Tibial artery (tissue), 4 donors: ENCODE data around the gene SLC9A4.

ENCODE experiments used
- DNase-seq, 2 donors: peaks; one replicate each; pipeline ENCODE4 v3.0.0-alpha.2; 2019
- H3K27ac ChIP-seq, 2 donors: fragments of 200-600 bp; sonication (generic) in 1 of 2; 1 replicate in 1 of 2; 2 replicates in 1 of 2; pipeline ENCODE4 v1.5.1; 2018 to 2019; ENCODE audit warnings: mild to moderate bottlenecking in 1 of 2
- H3K27me3 ChIP-seq, 2 donors: fragments of 200-600 bp; sonication (generic) in 1 of 2; one replicate each; pipeline versions ENCODE4 v1.5.1 to v1.6.0; 2016 to 2019
- H3K36me3 ChIP-seq, 3 donors: fragments of 200-600 bp; sonication (generic) in 2 of 3; one replicate each; pipeline ENCODE4 v1.5.1; 2016 to 2019; ENCODE audit warnings: mild to moderate bottlenecking in 2 of 3
- H3K4me1 ChIP-seq, 4 donors: fragments of 200-600 bp; sonication (generic) in 2 of 4; 1 replicate in 3 of 4; 2 replicates in 1 of 4; pipeline ENCODE4 v1.5.1; 2016 to 2019
- H3K4me3 ChIP-seq, 2 donors: fragments of 200-600 bp; sonication (generic) in 1 of 2; 1 replicate in 1 of 2; 2 replicates in 1 of 2; pipeline ENCODE4 v1.5.1; 2018 to 2019; ENCODE audit warnings: mild to moderate bottlenecking in 2 of 2
- H3K9me3 ChIP-seq, 3 donors: fragments of 200-600 bp; sonication (generic) in 1 of 3; one replicate each; pipeline ENCODE4 v1.5.1; 2016 to 2019
- intact Hi-C: fragments of 100-400 bp; cut with DNase I; formaldehyde crosslinking; loops from one replicate; pipeline ENCODE4 v1.15.0; 2023; ENCODE audit warnings: low total_unique reads
- TF ChIP-seq, protein P1 (sequence below), 2 experiments: fragments of 200-600 bp in 1 of 2; fragments of 450-650 bp in 1 of 2; IDR thresholded peaks; one replicate each; pipeline ENCODE4 v1.5.1; 2017 to 2019; ENCODE audit warnings: antibody characterized with exemption in 2 of 2, mild to moderate bottlenecking in 1 of 2, moderate library complexity in 1 of 2

The SLC9A4 gene, protein sequence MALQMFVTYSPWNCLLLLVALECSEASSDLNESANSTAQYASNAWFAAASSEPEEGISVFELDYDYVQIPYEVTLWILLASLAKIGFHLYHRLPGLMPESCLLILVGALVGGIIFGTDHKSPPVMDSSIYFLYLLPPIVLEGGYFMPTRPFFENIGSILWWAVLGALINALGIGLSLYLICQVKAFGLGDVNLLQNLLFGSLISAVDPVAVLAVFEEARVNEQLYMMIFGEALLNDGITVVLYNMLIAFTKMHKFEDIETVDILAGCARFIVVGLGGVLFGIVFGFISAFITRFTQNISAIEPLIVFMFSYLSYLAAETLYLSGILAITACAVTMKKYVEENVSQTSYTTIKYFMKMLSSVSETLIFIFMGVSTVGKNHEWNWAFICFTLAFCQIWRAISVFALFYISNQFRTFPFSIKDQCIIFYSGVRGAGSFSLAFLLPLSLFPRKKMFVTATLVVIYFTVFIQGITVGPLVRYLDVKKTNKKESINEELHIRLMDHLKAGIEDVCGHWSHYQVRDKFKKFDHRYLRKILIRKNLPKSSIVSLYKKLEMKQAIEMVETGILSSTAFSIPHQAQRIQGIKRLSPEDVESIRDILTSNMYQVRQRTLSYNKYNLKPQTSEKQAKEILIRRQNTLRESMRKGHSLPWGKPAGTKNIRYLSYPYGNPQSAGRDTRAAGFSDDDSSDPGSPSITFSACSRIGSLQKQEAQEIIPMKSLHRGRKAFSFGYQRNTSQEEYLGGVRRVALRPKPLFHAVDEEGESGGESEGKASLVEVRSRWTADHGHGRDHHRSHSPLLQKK

DNA sequence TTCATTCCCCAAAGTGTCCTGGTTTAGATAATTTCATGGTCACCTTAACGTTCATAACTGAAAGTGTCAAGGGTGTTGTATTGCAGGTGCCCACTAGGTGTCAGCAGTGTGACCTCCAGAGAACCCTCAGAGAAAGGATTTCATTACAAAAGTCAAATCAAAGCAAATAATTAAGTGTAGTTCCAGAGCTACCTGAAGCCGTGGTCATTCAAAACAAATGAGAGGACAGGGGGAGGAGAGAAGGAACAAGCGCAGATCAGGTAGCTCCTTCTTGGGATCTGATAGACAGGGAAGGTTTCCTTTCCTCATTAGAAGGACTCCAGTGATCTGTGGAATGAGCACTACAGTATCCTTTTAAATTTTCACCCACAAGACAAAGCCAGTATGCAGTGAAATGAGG lies at the start of gene SLC9A4:
Gene SLC9A4 (plus strand): TSS at position 207 of the 400 bp plus-strand sequence. CDS start 534 bp downstream, outside the sequence.
- intact Hi-C loops = no loop called here
- H3K27me3 ChIP-seq = no peaks in the 10 kb centered on the region
- peak in 1 of 2 donors; percentile 33 for DNase-seq
- H3K27ac ChIP-seq = no peak within 1 kb of the TSS
- H3K36me3 ChIP-seq = no peaks in the 10 kb centered on the region
- no peaks in the 10 kb centered on the region for H3K4me1 ChIP-seq
- peaks cover 0 to 7% (median 0%) of the 10 kb centered on the region in 3 donors for H3K9me3 ChIP-seq
- TF ChIP-seq, protein P1, sequence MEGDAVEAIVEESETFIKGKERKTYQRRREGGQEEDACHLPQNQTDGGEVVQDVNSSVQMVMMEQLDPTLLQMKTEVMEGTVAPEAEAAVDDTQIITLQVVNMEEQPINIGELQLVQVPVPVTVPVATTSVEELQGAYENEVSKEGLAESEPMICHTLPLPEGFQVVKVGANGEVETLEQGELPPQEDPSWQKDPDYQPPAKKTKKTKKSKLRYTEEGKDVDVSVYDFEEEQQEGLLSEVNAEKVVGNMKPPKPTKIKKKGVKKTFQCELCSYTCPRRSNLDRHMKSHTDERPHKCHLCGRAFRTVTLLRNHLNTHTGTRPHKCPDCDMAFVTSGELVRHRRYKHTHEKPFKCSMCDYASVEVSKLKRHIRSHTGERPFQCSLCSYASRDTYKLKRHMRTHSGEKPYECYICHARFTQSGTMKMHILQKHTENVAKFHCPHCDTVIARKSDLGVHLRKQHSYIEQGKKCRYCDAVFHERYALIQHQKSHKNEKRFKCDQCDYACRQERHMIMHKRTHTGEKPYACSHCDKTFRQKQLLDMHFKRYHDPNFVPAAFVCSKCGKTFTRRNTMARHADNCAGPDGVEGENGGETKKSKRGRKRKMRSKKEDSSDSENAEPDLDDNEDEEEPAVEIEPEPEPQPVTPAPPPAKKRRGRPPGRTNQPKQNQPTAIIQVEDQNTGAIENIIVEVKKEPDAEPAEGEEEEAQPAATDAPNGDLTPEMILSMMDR (IDR thresholded peaks at IDR 0.05) = peak; percentile 69 to 77
- no peak within 1 kb of the TSS for H3K4me3 ChIP-seq

GRCh38 chr2:102423368-102423767 lies 49.7 kb upstream of the SLC9A4 start:
- intact Hi-C loops = no loop called here
- no peak overlapping the region for H3K27ac ChIP-seq
- TF ChIP-seq, protein P1 (IDR thresholded peaks at IDR 0.05) = no peak
- H3K4me1 ChIP-seq = no peaks in the 10 kb centered on the region
- no peaks in the 10 kb centered on the region for H3K9me3 ChIP-seq
- H3K4me3 ChIP-seq = no peak overlapping the region
- no peaks in the 10 kb centered on the region for H3K36me3 ChIP-seq
- no peak for DNase-seq
- no peaks in the 10 kb centered on the region for H3K27me3 ChIP-seq

- H3K27me3 ChIP-seq = no peaks in the 10 kb centered on the region
- H3K9me3 ChIP-seq = no peaks in the 10 kb centered on the region
- H3K4me3 ChIP-seq = no peak overlapping the region
- no peak overlapping the region for H3K27ac ChIP-seq
- no peak for DNase-seq
- intact Hi-C loops = no loop called here
- TF ChIP-seq, protein P1 (IDR thresholded peaks at IDR 0.05) = no peak
- no peaks in the 10 kb centered on the region for H3K36me3 ChIP-seq
- no peaks in the 10 kb centered on the region for H3K4me1 ChIP-seq
Observed at GRCh38 chr2:102424754-102425153, 48.3 kb upstream of the SLC9A4 start.

DNA sequence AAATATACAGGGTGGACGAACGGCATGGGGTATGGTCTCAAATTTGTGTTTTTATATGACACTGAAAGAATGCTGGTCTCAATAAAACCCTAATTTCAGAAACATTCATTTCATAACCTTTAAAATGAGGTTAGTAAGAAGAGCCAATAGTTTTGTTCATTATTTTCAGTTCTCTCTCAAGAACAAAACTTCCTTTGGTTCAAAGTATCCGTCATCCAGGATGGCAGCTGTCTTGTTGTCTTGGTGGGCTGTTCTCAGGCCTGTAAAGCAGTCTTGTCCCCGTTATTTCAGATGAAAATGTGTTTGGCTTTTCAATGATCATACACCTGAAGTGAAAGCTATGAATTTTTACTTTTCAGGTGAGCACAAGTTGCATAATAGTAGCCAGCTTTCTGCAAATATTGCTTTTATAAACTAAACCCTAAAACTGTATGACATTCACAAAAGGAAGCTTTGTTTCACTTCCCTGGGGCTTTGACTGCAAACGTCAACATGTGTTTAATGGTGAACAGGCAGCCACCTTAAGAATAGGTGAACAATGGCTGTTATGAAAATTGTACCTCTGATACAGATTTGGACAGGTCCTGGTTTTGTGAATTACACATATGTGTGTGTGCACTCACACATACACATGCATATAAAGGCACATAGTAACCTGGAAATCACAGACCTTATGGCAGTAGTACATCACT lies 47.4 kb upstream of the SLC9A4 start:
- H3K4me3 ChIP-seq = no peak overlapping the region
- intact Hi-C loops = no loop called here
- H3K9me3 ChIP-seq = no peaks in the 10 kb centered on the region
- H3K36me3 ChIP-seq = no peaks in the 10 kb centered on the region
- TF ChIP-seq, protein P1 (IDR thresholded peaks at IDR 0.05) = no peak
- H3K4me1 ChIP-seq = no peaks in the 10 kb centered on the region
- no peak for DNase-seq
- no peaks in the 10 kb centered on the region for H3K27me3 ChIP-seq
- H3K27ac ChIP-seq = no peak overlapping the region

DNA sequence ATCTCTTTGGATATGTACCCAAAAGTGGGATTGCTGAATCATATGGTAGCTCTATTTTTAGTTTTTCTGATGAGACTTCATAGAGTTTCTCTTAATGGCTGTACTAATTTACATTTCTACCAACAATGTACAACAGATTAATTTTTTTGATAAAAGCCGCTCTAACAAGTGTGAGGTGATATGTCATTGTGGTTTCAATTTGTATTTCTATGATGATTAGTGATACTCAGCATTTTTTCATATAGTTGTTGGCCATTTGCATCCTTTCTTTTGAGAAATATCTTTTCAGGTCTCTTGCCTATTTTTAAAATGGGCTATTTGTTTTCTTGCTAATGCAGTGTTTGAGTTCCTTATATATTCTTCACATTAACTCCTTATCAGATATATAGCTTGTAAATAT lies 45.8 kb upstream of the SLC9A4 start:
- intact Hi-C loops = no loop called here
- peaks cover 0 to 4% of the 10 kb centered on the region in 2 donors for H3K27me3 ChIP-seq
- TF ChIP-seq, protein P1 (IDR thresholded peaks at IDR 0.05) = no peak
- no peak overlapping the region for H3K4me3 ChIP-seq
- H3K27ac ChIP-seq = no peak overlapping the region
- H3K36me3 ChIP-seq = no peaks in the 10 kb centered on the region
- no peaks in the 10 kb centered on the region for H3K9me3 ChIP-seq
- no peaks in the 10 kb centered on the region for H3K4me1 ChIP-seq
- DNase-seq = no peak
